ENCODE measurements around the gene XAB2. TPM values are rescaled to one million over a fixed set of nuclear protein-coding genes. Genes with fewer than 3 reads are reported as not detected.

XAB2 gene
- total and polyA plus RNA-seq, 7 experiments from 2014 or later, result 6.4 to 79.8 (median 61.1) TPM

DNA sequence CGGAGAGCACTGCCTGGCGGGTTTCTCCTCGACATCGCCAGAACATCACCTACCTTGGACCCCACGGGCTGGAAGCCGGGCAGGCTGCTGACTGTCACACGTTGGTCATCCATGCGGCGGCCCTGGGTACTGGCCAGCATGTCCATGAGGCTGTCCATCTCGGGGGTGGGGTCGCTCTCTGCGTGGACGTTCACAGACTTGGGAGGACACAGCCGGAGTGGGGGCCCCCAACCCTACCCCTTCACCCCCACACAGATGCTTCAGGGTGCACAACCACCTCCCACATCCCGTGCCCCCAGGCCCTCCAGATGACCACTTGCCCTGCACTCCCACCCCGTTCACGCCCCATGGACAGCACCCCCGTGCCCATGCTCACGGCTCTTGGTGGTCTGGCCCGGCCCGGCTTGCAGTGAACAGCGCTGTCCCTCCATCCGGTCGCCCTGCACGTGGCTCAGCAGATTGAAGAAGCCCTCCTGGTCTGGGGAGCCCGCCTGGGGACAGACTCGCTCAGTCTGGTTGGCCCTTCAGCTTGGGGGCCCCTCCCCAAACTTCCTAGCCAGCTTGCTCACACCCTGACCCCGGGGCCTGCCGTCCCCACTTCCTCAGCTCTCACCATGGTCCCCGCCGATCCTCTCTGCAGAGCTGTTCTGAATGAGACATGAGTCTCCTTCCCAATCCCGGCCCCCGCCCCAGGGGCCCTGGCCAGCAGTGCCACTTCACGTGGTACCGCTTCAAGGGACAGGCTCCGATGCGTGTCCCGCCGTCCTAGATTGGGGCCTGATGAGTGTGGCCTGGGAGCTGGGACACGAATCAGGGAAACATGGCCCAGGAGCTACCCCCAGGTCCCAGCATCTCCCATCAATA, 3.2 kb upstream of the XAB2 start:
- Mint-ChIP-seq H3K4me3 (peak overlapping the region in 1 of 10 donors; percentile 63), H3K9me3 (peaks cover 0 to 3% (median 0%) of the 10 kb centered on the region in 11 donors), H3K36me3 (peaks cover 0 to 10% (median 5%) of the 10 kb centered on the region in 5 donors), H3K4me1 (peaks cover 32 to 68% (median 46%) of the 10 kb centered on the region in 7 donors), H3K27ac (no peak overlapping the region), H3K27me3 (no peaks in the 10 kb centered on the region)
- ATAC-seq, result no peak
- intact Hi-C loops (cut with micrococcal nuclease), result no loop called here
- peaks cover 31 to 33% of the 10 kb centered on the region in 2 donors for H3K4me1 ChIP-seq (ENCODE audit: control insufficient read depth in 2 of 2, insufficient read depth in 2 of 2, low read length in 2 of 2)
- peaks cover 0 to 22% (median 0%) of the 10 kb centered on the region in 3 experiments for H3K36me3 ChIP-seq (ENCODE audit: control insufficient read depth in 2 of 3, insufficient read depth in 3 of 3, low read length in 3 of 3)
- no peak overlapping the region for H3K4me3 ChIP-seq (ENCODE audit: low read length)
- ChIA-PET POLR2A (interaction anchor here (1.0 kb wide), 1 partner anchor 10 kb away, joined by 5 read pairs; no protein-coding TSS in a partner anchor), CTCF (no interaction called here)
- H3K27me3 ChIP-seq (ENCODE audit: control insufficient read depth in 2 of 2, insufficient read depth in 2 of 2, low read length in 2 of 2), result no peaks in the 10 kb centered on the region
- no peak for DNase-seq
- no peaks in the 10 kb centered on the region for H3K9me3 ChIP-seq (ENCODE audit: control insufficient read depth in 2 of 3, low read length in 3 of 3)
- no peak overlapping the region for H3K27ac ChIP-seq (ENCODE audit: low read depth, low read length)

GRCh38 chr19:7631577-7631976, 2.2 kb upstream of the XAB2 start:
- ATAC-seq (no peak), DNase-seq (no peak)
- POLR2A ChIA-PET, result interaction anchor here (1.0 to 1.1 kb wide), 2 partner anchors 9 to 11 kb away, joined by 3 to 5 read pairs; no protein-coding TSS in a partner anchor
- Histone ChIP-seq H3K36me3 (ENCODE audit: control insufficient read depth in 2 of 3, insufficient read depth in 3 of 3, low read length in 3 of 3) (peaks cover 0 to 32% (median 6%) of the 10 kb centered on the region in 3 experiments), H3K9me3 (ENCODE audit: control insufficient read depth in 2 of 3, low read length in 3 of 3) (no peaks in the 10 kb centered on the region), H3K27me3 (ENCODE audit: control insufficient read depth in 2 of 2, insufficient read depth in 2 of 2, low read length in 2 of 2) (no peaks in the 10 kb centered on the region), H3K27ac (ENCODE audit: low read depth, low read length) (no peak overlapping the region), H3K4me1 (ENCODE audit: control insufficient read depth in 2 of 2, insufficient read depth in 2 of 2, low read length in 2 of 2) (peaks cover 29% of the 10 kb centered on the region in 2 donors), H3K4me3 (ENCODE audit: low read length) (no peak overlapping the region)
- H3K4me1 Mint-ChIP-seq, result peaks cover 32 to 70% (median 49%) of the 10 kb centered on the region in 7 donors
- H3K27me3 Mint-ChIP-seq, result no peaks in the 10 kb centered on the region
- H3K36me3 Mint-ChIP-seq, result peaks cover 0 to 14% (median 6%) of the 10 kb centered on the region in 5 donors
- CTCF ChIA-PET, result interaction anchor here (0.6 kb wide), 1 partner anchor 251 kb away, joined by 3 read pairs; no protein-coding TSS in a partner anchor
- H3K4me3 Mint-ChIP-seq, result peak overlapping the region in 5 of 10 donors; percentile 19 to 69 (median 21)
- intact Hi-C loops (cut with micrococcal nuclease), result no loop called here
- H3K9me3 Mint-ChIP-seq, result peaks cover 0 to 3% (median 0%) of the 10 kb centered on the region in 11 donors
- H3K27ac Mint-ChIP-seq, result peak overlapping the region in 2 of 9 donors; percentile 9 to 43

GRCh38 chr19:7628589-7629311, 595 bp downstream of the XAB2 start:
- DNase-seq (no peak), ATAC-seq (no peak)
- intact Hi-C loops (cut with micrococcal nuclease), result loop anchor here (1.0 to 5.0 kb wide), 10 partner anchors 9 to 379 kb away; partner anchors contain the start of genes MAP2K7 (in 2 of the 2), PNPLA6 (in 2 of the 2), SNAPC2 (in 2 of the 2) and STXBP2 (in 2 of the 2)

DNA sequence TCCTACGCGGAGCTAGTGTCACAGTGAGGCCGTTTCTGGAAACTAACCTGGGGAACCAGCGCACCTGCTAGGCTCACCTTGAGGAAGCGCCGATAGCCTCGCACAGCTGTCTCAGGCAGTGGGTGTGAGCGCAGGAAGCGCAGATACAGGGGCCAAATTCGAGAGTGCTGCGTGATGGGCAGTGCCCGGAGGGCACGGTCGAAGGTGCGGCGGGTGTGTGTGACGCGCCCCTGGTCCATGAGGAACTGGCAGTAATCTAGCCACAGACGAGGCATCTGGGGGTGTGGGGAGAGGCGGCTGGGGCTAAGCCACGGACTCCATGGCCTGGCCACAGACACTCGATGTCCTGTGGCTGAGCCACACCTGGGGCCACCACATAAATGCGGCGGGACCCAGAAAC, 2.2 kb downstream of the XAB2 start:
- Mint-ChIP-seq H3K4me1 (peaks cover 25 to 53% (median 38%) of the 10 kb centered on the region in 7 donors), H3K4me3 (peak overlapping the region in 5 of 10 donors; percentile 30 to 100 (median 57)), H3K27ac (peak overlapping the region in 2 of 9 donors; percentile 47 to 51), H3K27me3 (no peaks in the 10 kb centered on the region), H3K9me3 (peaks cover 0 to 3% (median 0%) of the 10 kb centered on the region in 11 donors), H3K36me3 (peaks cover 5 to 23% (median 11%) of the 10 kb centered on the region in 5 donors)
- intact Hi-C loops (cut with micrococcal nuclease), result loop anchor here (5.0 kb wide), 2 partner anchors 295 to 380 kb away; partner anchors contain the start of genes ELAVL1 (in 1 of the 2) and SNAPC2 (in 1 of the 2)
- ChIA-PET POLR2A (interaction anchor here (1.0 kb wide), 1 partner anchor 12 kb away, joined by 3 read pairs; no protein-coding TSS in a partner anchor), CTCF (no interaction called here)
- DNase-seq (no peak), ATAC-seq (no peak)
- no peak overlapping the region for H3K4me3 ChIP-seq (ENCODE audit: low read length)
- no peak overlapping the region for H3K27ac ChIP-seq (ENCODE audit: low read depth, low read length)
- H3K27me3 ChIP-seq (ENCODE audit: control insufficient read depth in 2 of 2, insufficient read depth in 2 of 2, low read length in 2 of 2), result no peaks in the 10 kb centered on the region
- peaks cover 19 to 21% of the 10 kb centered on the region in 2 donors for H3K4me1 ChIP-seq (ENCODE audit: control insufficient read depth in 2 of 2, insufficient read depth in 2 of 2, low read length in 2 of 2)
- H3K9me3 ChIP-seq (ENCODE audit: control insufficient read depth in 2 of 3, low read length in 3 of 3), result no peaks in the 10 kb centered on the region
- peaks cover 9 to 68% (median 23%) of the 10 kb centered on the region in 3 experiments for H3K36me3 ChIP-seq (ENCODE audit: control insufficient read depth in 2 of 3, insufficient read depth in 3 of 3, low read length in 3 of 3)

More at GRCh38 chr19:7628589-7629311, 595 bp downstream of the XAB2 start:
- CTCF ChIA-PET, result interaction anchor here (1.5 kb wide), 1 partner anchor 172 kb away, joined by 3 read pairs; no protein-coding TSS in a partner anchor
- Mint-ChIP-seq H3K4me3 (peak overlapping the region; percentile 87 to 100 (median 98)), H3K27ac (peak overlapping the region; percentile 96 to 100 (median 99)), H3K4me1 (peaks cover 25 to 53% (median 38%) of the 10 kb centered on the region in 7 donors), H3K36me3 (peaks cover 0 to 14% (median 6%) of the 10 kb centered on the region in 5 donors), H3K27me3 (no peaks in the 10 kb centered on the region), H3K9me3 (peaks cover 0 to 3% (median 0%) of the 10 kb centered on the region in 11 donors)
- Histone ChIP-seq H3K27me3 (ENCODE audit: control insufficient read depth in 2 of 2, insufficient read depth in 2 of 2, low read length in 2 of 2) (no peaks in the 10 kb centered on the region), H3K36me3 (ENCODE audit: control insufficient read depth in 2 of 3, insufficient read depth in 3 of 3, low read length in 3 of 3) (peaks cover 0 to 60% (median 11%) of the 10 kb centered on the region in 3 experiments), H3K9me3 (ENCODE audit: control insufficient read depth in 2 of 3, low read length in 3 of 3) (no peaks in the 10 kb centered on the region), H3K4me1 (ENCODE audit: control insufficient read depth in 2 of 2, insufficient read depth in 2 of 2, low read length in 2 of 2) (peaks cover 19 to 21% of the 10 kb centered on the region in 2 donors), H3K4me3 (ENCODE audit: low read length) (peak overlapping the region; percentile 89), H3K27ac (ENCODE audit: low read depth, low read length) (peak overlapping the region; percentile 92)
- POLR2A ChIA-PET, result interaction anchor here (0.5 to 2.5 kb wide), 11 partner anchors 10 to 788 kb away, joined by 3 to 15 read pairs (median 6); partner anchors contain the start of genes ARHGEF18, MCOLN1, TIMM44 and TRAPPC5

DNA sequence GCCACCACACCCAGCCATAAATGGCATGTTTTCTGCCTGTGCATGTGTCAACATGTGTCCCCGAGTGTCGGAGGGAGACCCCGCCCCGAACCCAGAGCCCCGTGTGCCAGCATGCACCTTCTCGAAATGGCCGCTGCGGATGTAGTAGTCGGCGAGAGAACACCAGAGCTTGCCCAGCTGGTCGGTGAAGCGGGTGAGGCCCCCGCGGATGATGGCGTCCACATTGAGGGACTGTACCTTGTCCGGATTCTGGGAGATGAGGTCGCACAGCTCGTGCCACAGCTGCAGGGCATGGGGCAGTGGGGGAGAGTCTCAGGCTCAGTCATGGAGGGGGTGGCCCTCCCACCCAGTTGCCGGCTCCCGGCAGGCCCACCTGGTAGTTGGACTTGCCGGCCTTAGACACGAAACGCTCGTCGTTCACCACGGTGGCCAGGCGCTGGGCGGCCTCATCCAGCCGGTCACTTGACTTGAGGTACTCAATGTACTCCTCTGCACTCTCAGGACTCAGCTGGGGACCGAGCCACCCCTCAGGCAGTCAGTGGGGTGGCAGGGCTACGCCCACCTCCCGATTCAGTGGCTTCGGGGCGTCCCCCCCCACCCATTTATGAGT, 3.5 kb downstream of the XAB2 start:
- Histone ChIP-seq H3K4me3 (ENCODE audit: low read length) (no peak overlapping the region), H3K4me1 (ENCODE audit: control insufficient read depth in 2 of 2, insufficient read depth in 2 of 2, low read length in 2 of 2) (peaks cover 18 to 20% of the 10 kb centered on the region in 2 donors), H3K36me3 (ENCODE audit: control insufficient read depth in 2 of 3, insufficient read depth in 3 of 3, low read length in 3 of 3) (peaks cover 12 to 75% (median 30%) of the 10 kb centered on the region in 3 experiments), H3K27ac (ENCODE audit: low read depth, low read length) (no peak overlapping the region), H3K27me3 (ENCODE audit: control insufficient read depth in 2 of 2, insufficient read depth in 2 of 2, low read length in 2 of 2) (no peaks in the 10 kb centered on the region), H3K9me3 (ENCODE audit: control insufficient read depth in 2 of 3, low read length in 3 of 3) (no peaks in the 10 kb centered on the region)
- Mint-ChIP-seq H3K4me3 (no peak overlapping the region), H3K4me1 (peaks cover 25 to 41% (median 37%) of the 10 kb centered on the region in 7 donors), H3K36me3 (peaks cover 9 to 28% (median 17%) of the 10 kb centered on the region in 5 donors), H3K27me3 (no peaks in the 10 kb centered on the region), H3K27ac (no peak overlapping the region), H3K9me3 (peaks cover 0 to 3% (median 0%) of the 10 kb centered on the region in 11 donors)
- ChIA-PET CTCF (no interaction called here), POLR2A (interaction anchor here (1.4 kb wide), 1 partner anchor 10 kb away, joined by 4 read pairs; no protein-coding TSS in a partner anchor)
- no peak for ATAC-seq
- DNase-seq, result no peak
- intact Hi-C loops (cut with micrococcal nuclease), result loop anchor here (5.0 kb wide), 2 partner anchors 296 to 381 kb away; partner anchors contain the start of genes ELAVL1 (in 1 of the 2) and SNAPC2 (in 1 of the 2)

Data from naive thymus-derived CD4-positive, alpha-beta T cell (primary cell).